GM13976 (cell line): ENCODE measurements around the gene SFXN5.
"Not testable (repeated sequence)": the region's sequence is repeated elsewhere in the genome, so short reads cannot be mapped to it uniquely, and the experiment has no call there.

Source experiments
- DNase-seq: peaks from one replicate; pipeline ENCODE4 v3.0.0; 2012; ENCODE audit warnings: low spot score
- in situ Hi-C: fragments of 300-500 bp; cut with MboI; formaldehyde crosslinking; loops from one replicate; pipeline ENCODE4 v1.12.0; 2022; ENCODE audit warnings: low sequenced_read_pairs, mixed read lengths, inconsistent platforms; ENCODE audit not compliant: unreplicated experiment
- TF ChIP-seq, protein P1 (sequence below): IDR thresholded peaks from 2 replicates; pipeline ENCODE4 v1.5.1; 2012; ENCODE audit warnings: borderline replicate concordance, mild to moderate bottlenecking; ENCODE audit not compliant: insufficient read depth; ENCODE audit errors: extremely low read depth, missing control alignments, control extremely low read depth

The SFXN5 gene

GRCh38 chr2:72913486-72914205 is 157.9 kb downstream of the SFXN5 start:
- TF ChIP-seq, protein P1, sequence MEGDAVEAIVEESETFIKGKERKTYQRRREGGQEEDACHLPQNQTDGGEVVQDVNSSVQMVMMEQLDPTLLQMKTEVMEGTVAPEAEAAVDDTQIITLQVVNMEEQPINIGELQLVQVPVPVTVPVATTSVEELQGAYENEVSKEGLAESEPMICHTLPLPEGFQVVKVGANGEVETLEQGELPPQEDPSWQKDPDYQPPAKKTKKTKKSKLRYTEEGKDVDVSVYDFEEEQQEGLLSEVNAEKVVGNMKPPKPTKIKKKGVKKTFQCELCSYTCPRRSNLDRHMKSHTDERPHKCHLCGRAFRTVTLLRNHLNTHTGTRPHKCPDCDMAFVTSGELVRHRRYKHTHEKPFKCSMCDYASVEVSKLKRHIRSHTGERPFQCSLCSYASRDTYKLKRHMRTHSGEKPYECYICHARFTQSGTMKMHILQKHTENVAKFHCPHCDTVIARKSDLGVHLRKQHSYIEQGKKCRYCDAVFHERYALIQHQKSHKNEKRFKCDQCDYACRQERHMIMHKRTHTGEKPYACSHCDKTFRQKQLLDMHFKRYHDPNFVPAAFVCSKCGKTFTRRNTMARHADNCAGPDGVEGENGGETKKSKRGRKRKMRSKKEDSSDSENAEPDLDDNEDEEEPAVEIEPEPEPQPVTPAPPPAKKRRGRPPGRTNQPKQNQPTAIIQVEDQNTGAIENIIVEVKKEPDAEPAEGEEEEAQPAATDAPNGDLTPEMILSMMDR = no peak
- no peak for DNase-seq
- in situ Hi-C loops = no loop called here

GRCh38 chr2:72911256-72911655 is 160.3 kb downstream of the SFXN5 start:
- no peak for DNase-seq
- in situ Hi-C loops = no loop called here
- TF ChIP-seq, protein P1 = no peak

DNA sequence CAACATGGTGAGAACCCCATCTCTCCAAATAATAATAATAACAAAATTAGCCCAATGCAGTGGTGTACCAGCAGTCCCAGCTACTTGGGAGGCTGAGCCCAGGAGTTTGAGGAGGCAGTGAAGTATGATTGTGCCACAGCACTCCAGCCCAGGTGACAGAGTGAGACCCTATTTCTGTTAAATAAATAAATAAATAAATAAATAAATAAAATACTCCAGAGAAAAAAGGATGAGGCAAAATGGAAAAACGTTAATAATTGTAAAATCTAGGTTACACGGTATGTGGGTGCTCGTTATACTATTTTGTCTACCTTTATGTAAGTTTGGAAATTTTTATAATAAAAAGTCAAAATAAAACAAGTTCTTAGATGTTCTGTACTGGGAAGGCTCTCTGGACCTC is 162.8 kb downstream of the SFXN5 start:
- in situ Hi-C loops = no loop called here

DNA sequence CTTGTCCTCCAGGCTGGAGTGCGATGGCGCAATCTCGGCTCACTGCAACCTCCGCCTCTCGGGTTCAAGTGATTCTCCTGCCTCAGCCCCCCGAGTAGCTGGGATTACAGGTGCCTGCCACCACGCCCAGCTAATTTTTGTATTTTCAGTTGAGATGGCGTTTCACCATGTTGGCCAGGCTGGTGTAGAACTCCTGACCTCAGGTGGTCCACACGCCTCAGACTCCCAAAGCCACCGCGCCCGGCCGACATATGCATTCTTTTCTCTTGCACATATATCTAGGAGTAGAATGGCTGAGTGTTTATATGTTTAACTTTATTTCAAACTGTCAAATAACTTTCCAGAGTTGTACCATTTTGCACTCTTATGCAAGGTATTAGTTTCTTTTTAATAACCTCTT is 164.1 kb downstream of the SFXN5 start:
- DNase-seq, in situ Hi-C loops: not testable (repeated sequence)

More for the DNA sequence above, 162.8 kb downstream of the SFXN5 start:
- no peak for DNase-seq
- TF ChIP-seq, protein P1 = no peak

- TF ChIP-seq, protein P1 = no peak
- DNase-seq = no peak
- in situ Hi-C loops = no loop called here
These were observed 170.1 kb downstream of the SFXN5 start for GRCh38 chr2:72901426-72901825.

DNA sequence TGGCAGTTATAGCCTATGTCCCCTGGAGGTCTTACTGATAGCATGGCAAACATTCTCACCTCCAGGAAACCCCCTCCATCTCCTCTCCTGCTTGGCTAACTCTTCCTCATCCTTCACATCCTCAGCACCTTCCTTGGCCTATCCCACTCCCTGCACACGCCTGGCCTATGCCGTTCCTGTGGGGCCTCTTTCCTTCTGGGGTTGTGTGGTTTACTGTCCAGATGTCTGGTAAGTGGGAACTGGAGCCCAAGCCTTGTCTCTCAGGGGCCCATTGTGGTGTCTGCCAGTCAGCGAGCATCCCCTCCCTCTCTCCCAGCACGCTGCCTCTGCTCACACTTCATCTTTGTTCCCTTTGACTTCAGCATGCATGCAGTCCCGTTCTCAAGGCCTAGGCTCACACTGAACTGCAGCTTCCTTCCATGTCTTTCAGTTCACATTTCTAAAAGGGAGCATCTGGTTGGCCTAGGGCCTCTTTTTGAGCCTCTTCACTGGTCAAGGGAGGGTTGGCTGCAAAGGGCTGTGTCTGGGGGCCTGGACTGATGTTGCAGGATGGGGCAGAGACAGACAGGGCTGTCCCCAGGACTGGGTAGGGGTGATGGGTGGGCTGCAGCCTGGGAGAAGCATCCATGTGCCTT is 171.2 kb downstream of the SFXN5 start:
- in situ Hi-C loops = no loop called here
- no peak for DNase-seq
- TF ChIP-seq, protein P1 = no peak

DNA sequence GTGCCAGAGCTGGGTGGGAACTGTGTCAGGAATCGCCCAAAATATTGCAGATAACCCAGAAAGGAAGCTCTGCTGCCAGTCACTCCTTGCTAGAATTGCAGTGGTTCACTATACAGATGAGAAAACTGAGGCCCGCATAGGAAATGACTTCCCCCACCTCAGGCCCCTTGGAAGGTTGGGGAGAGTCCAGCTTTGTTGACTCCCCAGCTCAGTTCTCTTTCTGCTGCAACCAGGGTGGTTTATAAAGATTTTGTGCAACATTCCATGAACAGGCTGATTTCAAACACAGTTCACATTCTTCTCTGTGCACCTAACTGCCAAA is 173.0 kb downstream of the SFXN5 start:
- DNase-seq = no peak
- TF ChIP-seq, protein P1 = no peak
- in situ Hi-C loops = loop anchor here (25.0 kb wide), 1 partner anchor 289 kb away; no protein-coding TSS in a partner anchor
